ENCODE results near the gene PFAS. TPM values are rescaled to one million over a fixed set of nuclear protein-coding genes. Genes with fewer than 3 reads are reported as not detected.

The PFAS gene
- polyA plus RNA-seq, 3 donors, result 8.2 to 20.7 (median 9.3) TPM

- 96 to 98% (median 97%) methylated on average over 6 of the region's 6 CpGs for WGBS, 3 donors
- H3K27ac ChIP-seq (ENCODE audit: low read depth, low read length), result no peak overlapping the region
These were observed 7.6 kb downstream of the PFAS start for GRCh38 chr17:8256691-8257090.

DNA sequence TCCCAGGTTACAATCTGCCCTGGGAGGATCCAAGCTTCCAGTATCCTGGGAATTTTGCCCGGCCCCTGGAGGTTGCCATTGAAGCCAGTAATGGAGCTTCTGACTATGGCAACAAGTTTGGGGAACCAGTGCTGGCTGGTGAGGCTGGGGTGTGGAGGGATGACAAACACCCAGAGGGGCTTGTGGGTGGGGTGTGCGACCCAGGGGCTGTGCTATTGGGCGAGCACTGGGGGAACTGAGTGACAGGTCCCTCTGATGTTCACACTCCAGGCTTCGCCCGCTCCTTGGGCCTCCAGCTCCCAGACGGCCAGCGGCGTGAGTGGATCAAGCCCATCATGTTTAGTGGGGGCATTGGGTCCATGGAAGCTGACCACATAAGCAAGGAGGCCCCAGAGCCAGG is 8.7 kb downstream of the PFAS start:
- 94 to 95% (median 95%) methylated on average over 8 of the region's 8 CpGs for WGBS, 3 donors
- H3K27ac ChIP-seq (ENCODE audit: low read depth, low read length), result no peak overlapping the region

- no peak overlapping the region for H3K27ac ChIP-seq (ENCODE audit: low read depth, low read length)
- WGBS, 3 donors, result 95 to 98% (median 97%) methylated on average over 8 to 10 of the region's 10 CpGs
These were observed 15.2 kb downstream of the PFAS start for GRCh38 chr17:8264320-8264719.

- WGBS, 3 donors, result 95 to 97% (median 95%) methylated on average over 18 of the region's 18 CpGs
- no peak overlapping the region for H3K27ac ChIP-seq (ENCODE audit: low read depth, low read length)
These were observed 15.9 kb downstream of the PFAS start for GRCh38 chr17:8264836-8265542.

GRCh38 chr17:8266648-8267479 is 17.8 kb downstream of the PFAS start:
- H3K27ac ChIP-seq (ENCODE audit: low read depth, low read length), result no peak overlapping the region
- 92 to 97% (median 94%) methylated on average over 29 of the region's 29 CpGs for WGBS, 3 donors

GRCh38 chr17:8267480-8268147 is 18.5 kb downstream of the PFAS start:
- no peak overlapping the region for H3K27ac ChIP-seq (ENCODE audit: low read depth, low read length)
- WGBS, 3 donors, result 88 to 90% (median 89%) methylated on average over 13 of the region's 13 CpGs

DNA sequence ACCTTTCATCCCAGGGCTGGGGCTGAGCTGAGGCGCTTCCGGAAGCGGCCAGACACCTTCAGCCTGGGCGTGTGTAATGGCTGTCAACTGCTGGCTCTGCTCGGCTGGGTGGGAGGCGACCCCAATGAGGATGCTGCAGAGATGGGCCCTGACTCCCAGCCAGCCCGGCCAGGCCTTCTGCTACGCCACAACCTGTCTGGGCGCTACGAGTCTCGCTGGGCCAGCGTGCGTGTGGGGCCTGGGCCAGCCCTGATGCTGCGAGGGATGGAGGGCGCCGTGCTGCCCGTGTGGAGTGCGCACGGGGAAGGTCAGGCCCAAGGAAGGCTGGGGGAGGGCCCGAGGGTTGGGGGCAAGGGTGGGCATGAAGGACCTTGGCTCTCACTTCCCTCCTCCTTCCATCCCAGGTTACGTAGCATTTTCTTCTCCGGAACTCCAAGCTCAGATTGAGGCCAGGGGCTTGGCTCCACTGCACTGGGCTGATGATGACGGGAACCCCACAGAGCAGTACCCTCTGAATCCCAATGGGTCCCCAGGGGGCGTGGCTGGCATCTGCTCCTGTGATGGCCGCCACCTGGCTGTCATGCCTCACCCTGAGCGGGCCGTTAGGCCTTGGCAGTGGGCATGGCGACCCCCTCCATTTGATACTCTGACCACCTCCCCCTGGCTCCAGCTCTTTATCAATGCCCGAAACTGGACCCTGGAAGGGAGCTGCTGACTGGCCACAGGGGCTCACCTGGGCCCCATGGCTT is 19.6 kb downstream of the PFAS start:
- 89 to 94% (median 94%) methylated on average over 28 to 29 of the region's 29 CpGs for whole genome bisulfite sequencing, 3 donors
- no peak overlapping the region for H3K27ac ChIP-seq (ENCODE audit: low read depth, low read length)

DNA sequence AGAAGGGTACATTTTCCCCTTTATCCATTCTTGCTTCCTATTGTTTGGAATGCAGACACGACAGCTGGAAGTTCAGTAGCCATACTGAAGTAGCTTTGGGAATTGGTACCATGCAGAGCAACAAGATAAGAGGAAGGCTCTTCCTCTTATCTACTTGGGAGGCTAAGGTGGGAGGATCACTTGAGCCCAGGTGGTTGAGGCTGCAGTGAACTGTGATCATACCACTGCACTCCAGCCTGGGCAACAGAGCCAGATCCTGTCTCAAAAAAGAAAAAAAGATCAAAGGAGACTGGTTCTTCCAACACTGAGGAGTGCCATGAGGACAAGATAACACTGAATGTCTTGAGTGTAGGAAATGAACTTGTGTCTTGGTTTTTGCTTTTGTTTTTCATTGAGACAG is 23.3 kb downstream of the PFAS start:
- H3K27ac ChIP-seq (ENCODE audit: low read depth, low read length), result no peak overlapping the region
- 84 to 91% (median 88%) methylated on average over 1 of the region's 1 CpG for WGBS, 3 donors

GRCh38 chr17:8273884-8274444 is 24.9 kb downstream of the PFAS start:
- 65 to 93% (median 80%) methylated on average over 4 of the region's 4 CpGs for WGBS, 3 donors
- no peak overlapping the region for H3K27ac ChIP-seq (ENCODE audit: low read depth, low read length)

DNA sequence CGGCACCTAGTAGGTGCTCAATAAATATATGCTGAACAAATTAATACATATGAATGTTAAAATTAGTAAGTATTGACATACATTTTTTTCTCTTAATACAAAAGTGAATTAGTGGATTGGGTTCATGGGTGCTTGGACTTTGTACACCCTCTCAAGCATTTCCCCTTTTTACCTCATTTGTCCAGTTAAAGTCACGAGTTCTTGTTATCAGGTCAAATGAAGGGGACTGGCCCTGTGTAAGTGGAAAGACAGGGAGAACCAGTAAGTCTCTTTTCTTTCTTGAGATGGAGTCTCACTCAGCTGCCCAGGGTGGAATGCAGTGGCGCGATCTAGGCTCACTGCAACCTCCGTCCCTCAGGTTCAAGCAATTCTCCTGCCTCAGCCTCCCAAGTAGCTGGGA is 25.7 kb downstream of the PFAS start:
- WGBS, 3 donors, result 71 to 89% (median 78%) methylated on average over 5 of the region's 5 CpGs
- H3K27ac ChIP-seq (ENCODE audit: low read depth, low read length), result no peak overlapping the region

DNA sequence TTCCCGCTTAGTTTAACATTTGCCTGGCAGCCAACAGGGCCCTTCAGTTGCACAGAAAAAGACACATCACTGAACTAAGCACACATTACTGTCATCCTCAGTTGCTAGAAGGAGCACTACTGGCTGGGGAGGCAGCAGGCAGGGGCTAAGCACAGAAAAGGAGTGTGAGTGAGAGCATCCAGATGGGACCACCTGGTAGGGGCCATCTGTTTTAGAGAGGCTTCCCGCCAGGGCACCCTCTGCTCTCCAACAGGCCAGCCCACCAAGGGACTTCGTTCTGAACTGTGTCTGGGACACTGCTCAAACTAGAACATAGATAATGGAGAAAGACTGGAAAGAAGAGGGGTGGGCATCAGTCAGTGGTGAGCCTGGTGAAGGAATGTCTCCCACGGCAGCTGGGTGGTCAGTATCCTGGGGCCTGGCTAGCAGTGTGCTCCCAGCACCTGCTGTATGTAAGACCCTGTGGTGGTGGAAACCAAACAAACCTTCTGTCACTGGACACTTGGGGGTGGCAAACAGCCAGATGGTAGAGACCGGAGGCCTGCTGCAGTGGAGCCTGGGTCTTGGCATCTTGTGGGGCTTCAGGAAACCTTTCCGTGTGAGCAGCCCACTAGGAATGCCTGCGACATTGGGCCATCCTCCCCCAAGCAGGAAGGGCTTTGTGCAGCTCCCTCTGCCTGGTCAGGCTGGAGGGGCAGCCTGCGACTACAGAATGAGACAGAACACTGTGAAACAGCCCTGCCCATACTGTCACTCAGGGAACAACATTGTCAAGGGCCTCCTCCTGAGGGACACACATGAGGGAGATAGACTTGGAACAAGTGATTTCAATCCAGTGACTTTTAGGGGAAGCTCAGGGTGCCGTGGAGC is 26.6 kb downstream of the PFAS start:
- 75 to 82% (median 78%) methylated on average over 9 of the region's 9 CpGs for WGBS, 3 donors
- no peak overlapping the region for H3K27ac ChIP-seq (ENCODE audit: low read depth, low read length)

DNA sequence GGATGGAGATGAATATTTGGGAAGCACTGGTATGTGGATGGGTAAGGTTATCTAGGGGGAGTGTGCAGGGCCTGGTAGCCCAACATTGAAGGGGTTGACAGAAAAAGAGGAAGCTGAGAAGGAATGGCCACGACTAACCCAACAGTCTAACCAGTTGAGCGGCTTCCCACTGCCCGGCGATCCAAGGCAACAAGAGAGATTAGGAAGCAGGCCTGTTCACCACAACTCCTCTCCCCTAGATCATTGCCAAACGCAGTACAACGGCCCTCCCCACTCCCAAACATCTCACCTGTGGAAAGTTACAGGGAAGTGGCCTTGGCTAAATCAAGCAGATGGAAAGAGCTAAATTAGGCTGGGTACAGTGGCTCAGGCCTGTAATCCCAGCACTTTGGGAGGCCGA is 28.2 kb downstream of the PFAS start:
- no peak overlapping the region for H3K27ac ChIP-seq (ENCODE audit: low read depth, low read length)
- 52 to 81% (median 80%) methylated on average over 7 of the region's 7 CpGs for WGBS, 3 donors

DNA sequence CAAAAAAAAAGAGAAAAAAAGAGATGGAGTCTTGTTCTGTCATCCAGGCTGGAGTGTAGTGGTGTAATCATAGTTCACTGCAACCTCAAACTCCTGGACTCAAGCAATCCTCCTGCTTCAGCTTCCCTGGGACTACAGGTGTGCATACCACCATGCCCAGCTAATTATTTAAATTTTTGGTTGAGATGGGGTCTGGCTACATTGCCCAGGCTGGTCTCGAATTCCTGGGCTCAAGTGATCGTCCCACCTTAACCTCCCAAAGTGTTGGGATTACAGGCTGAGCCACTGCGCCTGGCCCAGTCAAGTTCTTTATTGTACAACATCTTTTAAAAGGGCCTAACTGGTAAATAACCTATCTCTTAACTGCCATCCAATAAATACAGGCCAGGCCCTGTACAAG is 33.3 kb downstream of the PFAS start:
- WGBS, 3 donors, result 60 to 79% (median 74%) methylated on average over 3 of the region's 3 CpGs

DNA sequence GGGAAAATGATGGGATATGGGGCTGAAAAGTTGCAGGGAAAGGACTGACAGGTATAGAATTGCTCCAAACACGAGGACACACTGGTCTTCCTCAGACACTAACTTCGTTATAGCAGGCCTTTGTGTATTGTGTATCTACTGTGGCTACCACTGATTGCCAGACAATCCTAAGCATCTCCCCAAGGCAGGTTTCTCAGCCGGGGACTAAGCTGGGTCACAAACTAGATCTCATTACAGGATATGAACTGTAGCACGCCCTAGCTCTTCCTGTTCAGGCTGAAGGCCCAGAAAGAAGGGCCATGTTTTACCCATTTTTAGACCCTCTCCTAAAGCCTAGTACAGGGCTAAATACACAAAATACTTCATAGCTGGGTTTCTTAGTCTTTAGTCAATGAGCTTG is 34.3 kb downstream of the PFAS start:
- 65 to 87% (median 74%) methylated on average over 4 of the region's 4 CpGs for WGBS, 3 donors
- no peak overlapping the region for H3K27ac ChIP-seq (ENCODE audit: low read depth, low read length)

More for the DNA sequence above, 33.3 kb downstream of the PFAS start:
- no peak overlapping the region for H3K27ac ChIP-seq (ENCODE audit: low read depth, low read length)

- H3K27ac ChIP-seq (ENCODE audit: low read depth, low read length), result no peak overlapping the region
- 84 to 98% (median 88%) methylated on average over 4 of the region's 4 CpGs for WGBS, 3 donors
These were observed 35.0 kb downstream of the PFAS start for GRCh38 chr17:8284126-8284525.

DNA sequence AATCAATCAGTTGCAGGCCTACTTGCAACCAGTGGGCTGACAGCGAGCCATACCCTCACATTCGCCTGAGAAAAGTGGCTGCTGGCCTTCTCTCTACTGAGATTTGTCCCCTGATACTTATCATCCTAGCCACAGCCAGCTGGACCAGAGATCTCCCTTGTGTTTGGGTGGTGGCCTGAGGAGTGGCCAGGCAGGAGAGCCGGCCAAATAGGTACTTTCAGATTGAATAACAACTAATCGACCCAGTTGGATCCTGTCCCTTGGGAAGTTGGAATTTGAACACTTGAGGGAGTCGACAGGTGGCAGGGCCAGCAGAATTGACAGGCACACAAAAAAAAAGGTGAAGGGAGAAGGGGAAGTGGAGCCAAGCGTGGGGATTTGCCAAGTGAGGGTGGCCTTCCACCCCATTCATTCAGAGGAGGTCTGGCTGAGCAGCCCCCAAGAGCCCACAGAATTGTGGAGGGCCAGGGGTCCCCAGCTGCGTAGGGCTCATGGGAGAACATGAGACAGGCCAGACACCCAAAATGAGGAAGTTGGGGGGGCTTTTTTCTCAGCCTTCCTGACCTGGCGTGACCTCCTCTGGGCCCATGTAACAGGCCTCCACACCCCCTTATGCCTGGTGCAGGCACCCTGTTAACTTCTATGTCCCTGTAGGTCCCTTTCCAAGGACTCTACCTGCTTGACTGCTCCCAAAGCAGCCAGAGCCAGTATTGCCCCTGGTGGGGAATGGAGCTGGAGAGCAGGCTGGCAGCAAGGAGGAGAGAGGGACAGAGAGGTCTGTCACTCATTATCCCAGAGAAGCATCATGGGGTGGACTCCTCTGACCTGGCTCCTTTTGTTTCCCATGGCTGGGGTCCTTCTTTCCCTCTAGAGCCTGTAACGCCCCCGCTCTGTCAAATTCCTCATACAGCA is 36.4 kb downstream of the PFAS start:
- WGBS, 3 donors, result 47 to 65% (median 60%) methylated on average over 10 of the region's 10 CpGs
- H3K27ac ChIP-seq (ENCODE audit: low read depth, low read length), result no peak overlapping the region
